WTC11 (cell line): ENCODE measurements around the gene FOXC2. TPM values are rescaled to one million over a fixed set of nuclear protein-coding genes. Genes with fewer than 3 reads are reported as not detected.

ENCODE experiments used
- ATF1 ChIP-seq: sonication (generic); formaldehyde crosslinking; IDR thresholded peaks from 2 replicates; pipeline ENCODE4 v1.8.1; 2023; ENCODE audit warnings: mild to moderate bottlenecking, moderate library complexity, missing genetic modification reagents
- ATF2 ChIP-seq: sonication (generic); formaldehyde crosslinking; IDR thresholded peaks from 2 replicates; pipeline ENCODE4 v1.8.1; 2022; ENCODE audit warnings: low read depth, missing genetic modification reagents, borderline replicate concordance
- ETV6 ChIP-seq: sonication (generic); formaldehyde crosslinking; IDR thresholded peaks from 2 replicates; pipeline ENCODE4 v1.8.1; 2022; ENCODE audit warnings: mild to moderate bottlenecking, missing genetic modification reagents
- FOXJ3 ChIP-seq: sonication (generic); formaldehyde crosslinking; IDR thresholded peaks from 2 replicates; pipeline ENCODE4 v1.9.0; 2021; ENCODE audit warnings: missing genetic modification reagents, mild to moderate bottlenecking, borderline replicate concordance
- NR1H2 ChIP-seq: sonication (generic); formaldehyde crosslinking; IDR thresholded peaks from 2 replicates; pipeline ENCODE4 v1.9.0; 2021; ENCODE audit warnings: mild to moderate bottlenecking, moderate library complexity, missing genetic modification reagents
- PREB ChIP-seq: sonication (generic); formaldehyde crosslinking; IDR thresholded peaks from 2 replicates; pipeline ENCODE4 v1.8.1; 2022; ENCODE audit warnings: mild to moderate bottlenecking, missing genetic modification reagents, moderate library complexity, borderline replicate concordance
- TEAD1 ChIP-seq: sonication (generic); formaldehyde crosslinking; IDR thresholded peaks from 2 replicates; pipeline ENCODE4 v1.8.0; 2022; ENCODE audit warnings: mild to moderate bottlenecking, missing genetic modification reagents
- ZNF138 ChIP-seq: sonication (generic); formaldehyde crosslinking; conservative IDR thresholded peaks from 2 replicates; pipeline ENCODE4 v1.8.1; 2022; ENCODE audit warnings: mild to moderate bottlenecking, moderate library complexity, missing genetic modification reagents
- ZNF263 ChIP-seq: sonication (generic); formaldehyde crosslinking; IDR thresholded peaks from 2 replicates; pipeline ENCODE4 v1.8.1; 2022; ENCODE audit warnings: low read depth, mild to moderate bottlenecking, moderate library complexity, missing genetic modification reagents
- ZNF281 ChIP-seq: sonication (generic); formaldehyde crosslinking; IDR thresholded peaks from 2 replicates; pipeline ENCODE4 v1.8.0; 2023; ENCODE audit warnings: mild to moderate bottlenecking, missing genetic modification reagents
- ZNF425 ChIP-seq: fragments of 250-450 bp; sonication (Bioruptor Pico); conservative IDR thresholded peaks from 2 replicates; pipeline ENCODE4 v1.9.0; 2021; ENCODE audit warnings: mild to moderate bottlenecking
- ZNF532 ChIP-seq: fragments of 250-450 bp; sonication (Bioruptor Pico); IDR thresholded peaks from 2 replicates; pipeline ENCODE4 v1.9.0; 2021; ENCODE audit warnings: mild to moderate bottlenecking, borderline replicate concordance
- total RNA-seq: library from RNA; stranded (reverse); gene quantifications from 3 replicates; pipeline ENCODE4 v1.2.3, GENCODE V29; 2021

FOXC2 gene
- total RNA-seq, 1 experiment from 2014 or later: 0.28 TPM

GRCh38 chr16:86569701-86570447 lies 3.2 kb downstream of the FOXC2 start (continued):
- TF ChIP-seq ZNF532 (CRISPR knock-in tag): no peak
- no peak for TF ChIP-seq ZNF425 (CRISPR knock-in tag)
- no peak for TF ChIP-seq ATF1 (CRISPR knock-in tag)
- TF ChIP-seq TEAD1 (CRISPR knock-in tag): no peak
- no peak for TF ChIP-seq ZNF281 (CRISPR knock-in tag)
- TF ChIP-seq ETV6 (CRISPR knock-in tag): no peak
- no peak for TF ChIP-seq PREB (CRISPR knock-in tag)
- no peak for TF ChIP-seq ATF2
- TF ChIP-seq ZNF263 (CRISPR knock-in tag): no peak
- no peak for TF ChIP-seq ZNF138 (CRISPR knock-in tag)
- no peak for TF ChIP-seq FOXJ3 (CRISPR knock-in tag)
- TF ChIP-seq NR1H2: no peak
- TF ChIP-seq, all 79 proteins: peak for 0
